Fibroblast of lung (primary cell): ENCODE results near the gene POLR2H. TPM values are rescaled to one million over a fixed set of nuclear protein-coding genes. Genes with fewer than 3 reads are reported as not detected.

Experiments
- DNase-seq, 2 donors: peaks; one replicate each; pipeline versions ENCODE4 v3.0.0 to v3.0.0-alpha.2; 2010; ENCODE audit warnings: low read depth in 2 of 2
- H2AFZ ChIP-seq: 2 replicates; pipeline ENCODE4 v1.5.1; 2012; ENCODE audit warnings: low read length, control low read depth, inconsistent platforms
- H3K27ac ChIP-seq: 2 replicates; pipeline ENCODE4 v1.5.1; 2011; ENCODE audit warnings: low read length, control low read depth; ENCODE audit not compliant: insufficient read depth
- H3K27me3 ChIP-seq: 2 replicates; pipeline ENCODE4 v1.5.1; 2011; ENCODE audit warnings: mild to moderate bottlenecking, low read length; ENCODE audit not compliant: control insufficient read depth, insufficient read depth
- H3K36me3 ChIP-seq: 2 replicates; pipeline ENCODE4 v1.5.1; 2011; ENCODE audit warnings: low read length; ENCODE audit not compliant: control insufficient read depth, insufficient read depth
- H3K4me1 ChIP-seq: 2 replicates; pipeline ENCODE4 v1.5.1; 2011; ENCODE audit warnings: low read length; ENCODE audit not compliant: control insufficient read depth, insufficient read depth; ENCODE audit errors: extremely low read depth
- H3K4me2 ChIP-seq: 2 replicates; pipeline ENCODE4 v1.5.1; 2011; ENCODE audit warnings: low read length, control low read depth; ENCODE audit not compliant: insufficient read depth; ENCODE audit errors: extremely low read depth
- H3K4me3 ChIP-seq, 4 experiments: fragments of 200-600 bp in 1 of 4; sonication (generic) in 1 of 4; replicated peaks in 1 of 4; 2 replicates each; pipeline ENCODE4 v1.5.1; 2011 to 2016; ENCODE audit warnings: low read length in 4 of 4, low read depth in 3 of 4, mild to moderate bottlenecking in 3 of 4, control low read depth in 2 of 4, inconsistent platforms in 1 of 4, mixed read lengths in 1 of 4; ENCODE audit not compliant: insufficient read depth in 1 of 4; ENCODE audit errors: control extremely low read depth in 1 of 4
- H3K79me2 ChIP-seq: 2 replicates; pipeline ENCODE4 v1.5.1; 2012; ENCODE audit warnings: mild to moderate bottlenecking, low read length, inconsistent platforms; ENCODE audit not compliant: control insufficient read depth, insufficient read depth
- H3K9ac ChIP-seq: 2 replicates; pipeline ENCODE4 v1.5.1; 2011; ENCODE audit warnings: mild to moderate bottlenecking, low read length, control low read depth; ENCODE audit not compliant: insufficient read depth
- H3K9me3 ChIP-seq: 2 replicates; pipeline ENCODE4 v1.5.1; 2012; ENCODE audit warnings: low read depth, low read length; ENCODE audit not compliant: control insufficient read depth, insufficient read depth
- H4K20me1 ChIP-seq: 2 replicates; pipeline ENCODE4 v1.5.1; 2011; ENCODE audit warnings: low read length; ENCODE audit not compliant: control insufficient read depth, insufficient read depth; ENCODE audit errors: extremely low read depth
- EZH2 ChIP-seq: IDR thresholded peaks from 2 replicates; pipeline ENCODE4 v1.5.1; 2012; ENCODE audit warnings: low read length, control low read depth, mild to moderate bottlenecking; ENCODE audit errors: missing control alignments
- polyA plus RNA-seq, 2 donors: library from polyadenylated mRNA; depleted of rRNA in 1 of 2; stranded (reverse) in 1 of 2; unstranded in 1 of 2; fragments of >200 nt; gene quantifications; 2 replicates each; pipeline ENCODE4 v1.2.1, GENCODE V29; 2011 to 2012; ENCODE audit warnings: missing spikeins in 1 of 2
- total RNA-seq: library from RNA; depleted of rRNA; stranded (reverse); fragments of >200 nt; gene quantifications from 2 replicates; pipeline ENCODE4 v1.2.1, GENCODE V29; 2014
- TF ChIP-seq, protein P1 (sequence below), 2 donors: IDR thresholded peaks in 1 of 2; conservative IDR thresholded peaks in 1 of 2; 1 replicate in 1 of 2; 2 replicates in 1 of 2; pipeline ENCODE4 v1.5.1; 2011 to 2012; ENCODE audit warnings: low read length in 2 of 2, control low read depth in 1 of 2, inconsistent platforms in 1 of 2, low read depth in 1 of 2, mild to moderate bottlenecking in 1 of 2

Gene POLR2H
- total and polyA plus RNA-seq, 2 donors (not counting 1 experiment from before 2014, with no cell fraction given), result 62.4 to 100 TPM

DNA sequence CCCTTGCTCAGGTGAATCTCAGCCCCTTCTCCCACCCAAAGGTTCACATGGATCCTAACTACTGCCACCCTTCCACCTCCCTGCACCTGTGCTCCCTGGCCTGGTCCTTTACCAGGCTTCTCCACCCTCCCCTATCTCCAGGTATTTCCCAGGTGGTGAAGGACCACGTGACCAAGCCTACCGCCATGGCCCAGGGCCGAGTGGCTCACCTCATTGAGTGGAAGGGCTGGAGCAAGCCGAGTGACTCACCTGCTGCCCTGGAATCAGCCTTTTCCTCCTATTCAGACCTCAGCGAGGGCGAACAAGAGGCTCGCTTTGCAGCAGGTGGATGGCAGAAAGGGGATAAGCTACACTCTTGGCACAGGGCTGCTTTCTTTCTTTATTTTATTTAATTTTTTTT is 19.6 kb upstream of the POLR2H start:
- TF ChIP-seq, protein P1, sequence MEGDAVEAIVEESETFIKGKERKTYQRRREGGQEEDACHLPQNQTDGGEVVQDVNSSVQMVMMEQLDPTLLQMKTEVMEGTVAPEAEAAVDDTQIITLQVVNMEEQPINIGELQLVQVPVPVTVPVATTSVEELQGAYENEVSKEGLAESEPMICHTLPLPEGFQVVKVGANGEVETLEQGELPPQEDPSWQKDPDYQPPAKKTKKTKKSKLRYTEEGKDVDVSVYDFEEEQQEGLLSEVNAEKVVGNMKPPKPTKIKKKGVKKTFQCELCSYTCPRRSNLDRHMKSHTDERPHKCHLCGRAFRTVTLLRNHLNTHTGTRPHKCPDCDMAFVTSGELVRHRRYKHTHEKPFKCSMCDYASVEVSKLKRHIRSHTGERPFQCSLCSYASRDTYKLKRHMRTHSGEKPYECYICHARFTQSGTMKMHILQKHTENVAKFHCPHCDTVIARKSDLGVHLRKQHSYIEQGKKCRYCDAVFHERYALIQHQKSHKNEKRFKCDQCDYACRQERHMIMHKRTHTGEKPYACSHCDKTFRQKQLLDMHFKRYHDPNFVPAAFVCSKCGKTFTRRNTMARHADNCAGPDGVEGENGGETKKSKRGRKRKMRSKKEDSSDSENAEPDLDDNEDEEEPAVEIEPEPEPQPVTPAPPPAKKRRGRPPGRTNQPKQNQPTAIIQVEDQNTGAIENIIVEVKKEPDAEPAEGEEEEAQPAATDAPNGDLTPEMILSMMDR (conservative IDR thresholded peaks at IDR 0.05 in 1 of 2, IDR thresholded peaks at IDR 0.05 in 1 of 2; ENCODE audit: low read depth in 1 of 2, low read length in 2 of 2), result no peak
- TF ChIP-seq EZH2, result no peak
- H3K27me3 ChIP-seq, result no peaks in the 10 kb centered on the region
- peaks cover 2% of the 10 kb centered on the region for H3K36me3 ChIP-seq
- no peak for DNase-seq
- peaks cover 12% of the 10 kb centered on the region for H3K79me2 ChIP-seq
- H3K4me3 ChIP-seq, result no peak overlapping the region
- H3K9me3 ChIP-seq, result no peaks in the 10 kb centered on the region
- no peak overlapping the region for H3K27ac ChIP-seq
- H3K4me2 ChIP-seq, result no peak overlapping the region
- H3K4me1 ChIP-seq, result peaks cover 20% of the 10 kb centered on the region
- no peak overlapping the region for H3K9ac ChIP-seq
- H4K20me1 ChIP-seq, result no peaks in the 10 kb centered on the region
- H2AFZ ChIP-seq, result no peak overlapping the region

DNA sequence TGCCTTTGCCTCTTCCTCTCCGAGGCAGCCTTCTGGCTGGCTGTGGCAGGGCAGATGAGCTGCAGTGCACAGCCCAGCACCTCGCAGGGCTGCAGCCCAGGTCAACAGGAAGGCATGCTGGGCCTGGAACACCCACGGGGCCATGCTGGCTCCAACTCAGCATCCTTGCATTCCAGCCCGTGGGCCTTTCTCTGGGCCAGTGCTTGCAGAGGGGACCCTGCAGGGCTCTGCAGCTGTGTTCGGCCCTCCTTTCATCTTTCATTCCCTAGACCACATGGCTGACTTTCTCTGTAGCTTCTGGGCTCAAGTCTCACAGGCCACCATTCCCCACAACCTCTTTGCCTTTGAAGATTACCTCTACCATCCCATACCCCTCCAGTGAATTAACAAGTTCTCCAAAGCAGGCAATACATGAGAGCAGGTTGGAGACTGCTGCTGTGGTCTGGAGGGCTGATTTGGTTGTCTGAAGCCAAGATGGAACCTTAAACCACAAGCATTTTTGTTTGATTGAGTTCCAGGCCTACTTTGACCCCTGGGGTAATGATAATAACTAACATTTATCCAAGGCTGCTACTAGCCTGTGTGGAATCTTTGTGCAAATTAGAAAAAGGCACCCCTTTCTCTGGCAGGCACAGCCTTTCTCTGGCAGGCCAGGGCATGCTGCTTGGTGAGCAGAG is 18.2 kb upstream of the POLR2H start:
- peak in 1 of 2 donors; percentile 50 for DNase-seq
- Histone ChIP-seq H2AFZ (no peak overlapping the region), H4K20me1 (no peaks in the 10 kb centered on the region), H3K27me3 (no peaks in the 10 kb centered on the region), H3K9ac (no peak overlapping the region), H3K27ac (no peak overlapping the region), H3K4me1 (peaks cover 9% of the 10 kb centered on the region), H3K79me2 (peaks cover 7% of the 10 kb centered on the region), H3K9me3 (no peaks in the 10 kb centered on the region), H3K4me2 (no peak overlapping the region), H3K4me3 (no peak overlapping the region), H3K36me3 (peaks cover 2% of the 10 kb centered on the region)
- TF ChIP-seq, protein P1 (conservative IDR thresholded peaks at IDR 0.05 in 1 of 2, IDR thresholded peaks at IDR 0.05 in 1 of 2; ENCODE audit: low read depth in 1 of 2, low read length in 2 of 2), result no peak
- no peak for TF ChIP-seq EZH2

DNA sequence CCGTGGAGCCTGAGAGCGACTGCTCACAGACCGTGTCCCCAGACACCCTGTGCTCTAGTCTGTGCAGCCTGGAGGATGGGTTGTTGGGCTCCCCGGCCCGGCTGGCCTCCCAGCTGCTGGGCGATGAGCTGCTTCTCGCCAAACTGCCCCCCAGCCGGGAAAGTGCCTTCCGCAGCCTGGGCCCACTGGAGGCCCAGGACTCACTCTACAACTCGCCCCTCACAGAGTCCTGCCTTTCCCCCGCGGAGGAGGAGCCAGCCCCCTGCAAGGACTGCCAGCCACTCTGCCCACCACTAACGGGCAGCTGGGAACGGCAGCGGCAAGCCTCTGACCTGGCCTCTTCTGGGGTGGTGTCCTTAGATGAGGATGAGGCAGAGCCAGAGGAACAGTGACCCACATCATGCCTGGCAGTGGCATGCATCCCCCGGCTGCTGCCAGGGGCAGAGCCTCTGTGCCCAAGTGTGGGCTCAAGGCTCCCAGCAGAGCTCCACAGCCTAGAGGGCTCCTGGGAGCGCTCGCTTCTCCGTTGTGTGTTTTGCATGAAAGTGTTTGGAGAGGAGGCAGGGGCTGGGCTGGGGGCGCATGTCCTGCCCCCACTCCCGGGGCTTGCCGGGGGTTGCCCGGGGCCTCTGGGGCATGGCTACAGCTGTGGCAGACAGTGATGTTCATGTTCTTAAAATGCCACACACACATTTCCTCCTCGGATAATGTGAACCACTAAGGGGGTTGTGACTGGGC is 16.8 kb upstream of the POLR2H start:
- TF ChIP-seq, protein P1 (conservative IDR thresholded peaks at IDR 0.05 in 1 of 2, IDR thresholded peaks at IDR 0.05 in 1 of 2; ENCODE audit: low read depth in 1 of 2, low read length in 2 of 2), result no peak
- no peak for TF ChIP-seq EZH2
- no peaks in the 10 kb centered on the region for H3K9me3 ChIP-seq
- no peak overlapping the region for H3K4me2 ChIP-seq
- H3K36me3 ChIP-seq, result peaks cover 2% of the 10 kb centered on the region
- no peak overlapping the region for H3K9ac ChIP-seq
- DNase-seq, result no peak
- H3K27me3 ChIP-seq, result no peaks in the 10 kb centered on the region
- no peak overlapping the region for H3K27ac ChIP-seq
- H4K20me1 ChIP-seq, result no peaks in the 10 kb centered on the region
- peaks cover 4% of the 10 kb centered on the region for H3K4me1 ChIP-seq
- H2AFZ ChIP-seq, result no peak overlapping the region
- H3K79me2 ChIP-seq, result no peaks in the 10 kb centered on the region
- no peak overlapping the region for H3K4me3 ChIP-seq
